Neural crest cell (in vitro differentiated cells): ENCODE results near the gene ATP2C2. TPM values are rescaled to one million over a fixed set of nuclear protein-coding genes. Genes with fewer than 3 reads are reported as not detected.
"Not testable (repeated sequence)": the region's sequence is repeated elsewhere in the genome, so short reads cannot be mapped to it uniquely, and the experiment has no call there.

Experiments
- DNase-seq: peaks from one replicate; pipeline ENCODE4 v3.0.0; 2021; ENCODE audit warnings: low read depth, mixed read lengths, low spot score
- H3K27ac Mint-ChIP-seq: one replicate; pipeline ENCODE4 v1.8.0; 2021; ENCODE audit warnings: mild to moderate bottlenecking, mixed read lengths; ENCODE audit not compliant: unreplicated experiment
- H3K27me3 Mint-ChIP-seq: 2 replicates; pipeline ENCODE4 v1.8.0; 2021; ENCODE audit warnings: low read depth, mild to moderate bottlenecking, mixed read lengths
- H3K36me3 Mint-ChIP-seq: 2 replicates; pipeline ENCODE4 v1.8.0; 2021; ENCODE audit warnings: low read depth, mild to moderate bottlenecking, mixed read lengths
- H3K4me1 Mint-ChIP-seq: 2 replicates; pipeline ENCODE4 v1.8.0; 2021; ENCODE audit warnings: mixed read lengths
- H3K4me3 Mint-ChIP-seq: one replicate; pipeline ENCODE4 v1.8.0; 2021; ENCODE audit warnings: mild to moderate bottlenecking, mixed read lengths
- H3K9me3 Mint-ChIP-seq: 2 replicates; pipeline ENCODE4 v1.8.0; 2021; ENCODE audit warnings: mixed read lengths
- total RNA-seq: library from RNA; stranded (reverse); gene quantifications from 2 replicates; pipeline ENCODE4 v1.2.1, GENCODE V29; 2021
- TF ChIP-seq, protein P1 (sequence below): fragments of 200-600 bp; sonication (generic); conservative IDR thresholded peaks from 2 replicates; pipeline ENCODE4 v1.5.0; 2021; ENCODE audit warnings: antibody characterized with exemption, mild to moderate bottlenecking

ATP2C2 gene
- total RNA-seq, 1 donor from 2014 or later = 0.30 TPM

DNA sequence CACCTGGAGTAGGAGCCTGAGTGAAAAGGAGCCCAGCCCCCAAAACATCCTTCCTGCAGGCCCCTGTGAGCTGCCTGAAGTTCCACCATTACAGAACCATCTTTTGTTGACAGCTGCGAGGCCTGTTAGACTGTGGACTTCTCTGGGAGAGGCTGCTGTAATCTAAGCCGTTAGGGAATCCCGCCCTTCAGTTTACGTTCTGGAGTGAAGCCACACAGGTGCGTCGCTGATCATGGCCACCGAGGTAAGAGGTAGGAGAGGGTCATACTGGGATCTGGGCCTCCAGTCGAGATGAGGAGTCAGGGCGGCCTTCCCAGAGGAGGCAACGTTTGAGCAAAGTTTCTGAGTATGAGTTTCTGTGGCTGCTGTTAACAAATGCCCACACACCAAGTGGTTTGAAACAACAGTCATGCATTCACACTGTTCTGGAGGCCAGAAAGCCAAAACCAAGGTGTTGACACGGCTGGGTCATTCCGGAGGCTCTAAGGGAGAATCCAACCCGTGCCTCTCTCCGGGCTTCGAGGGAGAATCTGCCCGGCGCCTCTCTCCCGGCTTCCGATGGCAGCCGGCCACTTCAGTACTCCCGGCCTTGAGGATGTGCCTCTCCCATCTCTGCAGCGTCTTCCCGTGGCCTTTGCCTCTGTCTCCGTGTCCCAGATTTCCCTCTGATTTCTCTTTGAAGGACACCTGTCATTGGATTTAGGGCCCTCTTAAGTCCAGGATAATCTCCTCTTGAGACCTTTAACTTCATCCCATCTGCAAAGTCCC is 26.6 kb upstream of the ATP2C2 start:
- Mint-ChIP-seq H3K27ac (peak overlapping the region; percentile 92), H3K36me3 (peaks cover 4% of the 10 kb centered on the region), H3K9me3 (peaks cover 6% of the 10 kb centered on the region), H3K4me3 (no peak overlapping the region), H3K4me1 (no peaks in the 10 kb centered on the region), H3K27me3 (no peaks in the 10 kb centered on the region)
- TF ChIP-seq, protein P1, sequence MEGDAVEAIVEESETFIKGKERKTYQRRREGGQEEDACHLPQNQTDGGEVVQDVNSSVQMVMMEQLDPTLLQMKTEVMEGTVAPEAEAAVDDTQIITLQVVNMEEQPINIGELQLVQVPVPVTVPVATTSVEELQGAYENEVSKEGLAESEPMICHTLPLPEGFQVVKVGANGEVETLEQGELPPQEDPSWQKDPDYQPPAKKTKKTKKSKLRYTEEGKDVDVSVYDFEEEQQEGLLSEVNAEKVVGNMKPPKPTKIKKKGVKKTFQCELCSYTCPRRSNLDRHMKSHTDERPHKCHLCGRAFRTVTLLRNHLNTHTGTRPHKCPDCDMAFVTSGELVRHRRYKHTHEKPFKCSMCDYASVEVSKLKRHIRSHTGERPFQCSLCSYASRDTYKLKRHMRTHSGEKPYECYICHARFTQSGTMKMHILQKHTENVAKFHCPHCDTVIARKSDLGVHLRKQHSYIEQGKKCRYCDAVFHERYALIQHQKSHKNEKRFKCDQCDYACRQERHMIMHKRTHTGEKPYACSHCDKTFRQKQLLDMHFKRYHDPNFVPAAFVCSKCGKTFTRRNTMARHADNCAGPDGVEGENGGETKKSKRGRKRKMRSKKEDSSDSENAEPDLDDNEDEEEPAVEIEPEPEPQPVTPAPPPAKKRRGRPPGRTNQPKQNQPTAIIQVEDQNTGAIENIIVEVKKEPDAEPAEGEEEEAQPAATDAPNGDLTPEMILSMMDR = no peak
- DNase-seq = no peak

DNA sequence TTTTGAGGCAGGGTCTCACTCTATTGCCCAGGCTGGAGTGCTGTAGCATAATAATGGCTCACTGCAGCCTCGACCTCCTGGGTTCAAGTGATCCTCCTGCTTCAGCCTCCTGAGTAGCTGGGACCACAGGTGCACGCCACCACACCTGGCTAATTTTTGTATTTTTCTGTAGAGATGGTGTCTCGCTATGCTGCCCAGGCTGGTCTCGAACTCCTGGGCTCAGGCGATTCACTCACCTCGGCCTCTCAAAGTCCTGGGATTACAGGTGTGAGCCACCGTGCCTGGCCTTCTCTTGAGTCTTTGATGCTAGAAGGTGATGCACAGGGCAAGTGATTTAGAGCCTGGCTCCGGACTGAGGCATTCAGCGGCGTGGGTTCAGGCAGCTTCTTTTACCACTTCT is 24.5 kb upstream of the ATP2C2 start:
- H3K36me3 Mint-ChIP-seq, H3K27me3 Mint-ChIP-seq, H3K27ac Mint-ChIP-seq, H3K4me3 Mint-ChIP-seq, DNase-seq, H3K4me1 Mint-ChIP-seq, H3K9me3 Mint-ChIP-seq: not testable (repeated sequence)

DNA sequence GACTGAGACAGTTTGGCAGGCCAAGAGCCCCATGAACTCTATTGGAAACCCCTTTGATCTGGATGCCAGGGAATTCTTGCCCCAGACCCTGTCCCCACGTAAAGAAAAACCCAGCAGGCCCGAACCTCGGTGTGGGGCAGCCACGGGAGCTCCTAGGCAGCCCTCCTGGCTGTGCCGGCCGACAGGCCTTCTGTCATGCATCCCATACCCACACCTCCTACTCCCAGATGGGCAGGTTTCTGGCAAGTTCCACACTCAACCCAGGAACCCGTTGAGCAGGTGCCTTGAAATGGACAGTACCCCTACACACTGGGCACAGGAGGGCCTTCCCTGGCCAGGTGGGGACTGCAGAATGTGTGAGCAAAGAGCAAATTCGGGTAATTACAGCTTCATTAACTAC is 23.6 kb upstream of the ATP2C2 start:
- H3K4me3 Mint-ChIP-seq = no peak overlapping the region
- H3K36me3 Mint-ChIP-seq = no peaks in the 10 kb centered on the region
- TF ChIP-seq, protein P1 = no peak
- no peaks in the 10 kb centered on the region for H3K27me3 Mint-ChIP-seq
- H3K4me1 Mint-ChIP-seq = peaks cover under 1% of the 10 kb centered on the region
- no peaks in the 10 kb centered on the region for H3K9me3 Mint-ChIP-seq
- no peak for DNase-seq
- no peak overlapping the region for H3K27ac Mint-ChIP-seq

DNA sequence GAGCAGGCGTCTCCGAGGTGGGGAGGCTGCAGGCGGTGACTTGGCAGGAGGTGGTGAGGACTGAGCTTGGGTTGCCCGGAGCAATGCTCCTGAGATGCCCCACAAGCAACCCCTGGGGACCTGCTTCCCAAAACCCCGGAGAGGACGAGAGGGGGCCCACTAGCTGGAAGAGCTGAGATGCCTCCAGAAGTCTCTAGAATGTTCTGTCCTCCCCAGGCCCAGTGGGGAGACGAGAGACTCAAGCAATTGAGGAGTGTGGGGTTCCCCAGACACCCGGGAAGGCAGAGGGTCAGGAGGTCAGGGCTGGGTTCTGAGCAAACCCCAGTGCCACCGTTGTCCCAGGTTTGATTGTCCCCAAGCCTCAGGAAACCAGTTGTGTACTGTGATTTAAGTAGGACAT is 21.2 kb upstream of the ATP2C2 start:
- no peak overlapping the region for H3K27ac Mint-ChIP-seq
- no peaks in the 10 kb centered on the region for H3K27me3 Mint-ChIP-seq
- H3K9me3 Mint-ChIP-seq = no peaks in the 10 kb centered on the region
- no peaks in the 10 kb centered on the region for H3K36me3 Mint-ChIP-seq
- H3K4me1 Mint-ChIP-seq = peaks cover 9% of the 10 kb centered on the region
- TF ChIP-seq, protein P1 = no peak
- DNase-seq = no peak
- H3K4me3 Mint-ChIP-seq = no peak overlapping the region

DNA sequence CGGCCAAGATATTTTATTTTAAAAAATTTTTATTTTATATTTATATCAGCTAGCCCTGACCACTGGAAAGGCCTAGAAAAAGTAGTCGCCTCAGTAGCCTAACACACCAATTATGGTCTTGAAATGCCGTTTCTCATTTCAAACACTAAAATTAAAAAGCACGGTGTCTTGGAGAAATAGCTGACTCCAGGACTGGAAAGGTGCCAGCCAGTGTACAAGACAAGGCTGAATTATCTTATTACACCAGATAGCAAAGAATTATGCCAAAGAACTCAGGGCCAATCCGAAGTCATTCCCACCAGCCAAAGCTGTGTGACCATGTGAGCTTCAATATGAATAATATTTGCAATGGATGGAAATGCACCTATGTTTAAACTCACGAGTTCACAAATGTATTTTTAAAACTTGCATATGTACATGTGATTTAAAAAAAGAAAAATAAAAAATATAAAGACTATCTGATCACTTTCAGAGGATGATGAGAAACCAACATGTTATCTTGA is 19.9 kb upstream of the ATP2C2 start:
- no peaks in the 10 kb centered on the region for H3K9me3 Mint-ChIP-seq
- H3K27me3 Mint-ChIP-seq = no peaks in the 10 kb centered on the region
- H3K4me3 Mint-ChIP-seq = no peak overlapping the region
- no peak for DNase-seq
- H3K4me1 Mint-ChIP-seq = peaks cover 9% of the 10 kb centered on the region
- H3K27ac Mint-ChIP-seq = no peak overlapping the region
- TF ChIP-seq, protein P1 = no peak
- H3K36me3 Mint-ChIP-seq = no peaks in the 10 kb centered on the region

DNA sequence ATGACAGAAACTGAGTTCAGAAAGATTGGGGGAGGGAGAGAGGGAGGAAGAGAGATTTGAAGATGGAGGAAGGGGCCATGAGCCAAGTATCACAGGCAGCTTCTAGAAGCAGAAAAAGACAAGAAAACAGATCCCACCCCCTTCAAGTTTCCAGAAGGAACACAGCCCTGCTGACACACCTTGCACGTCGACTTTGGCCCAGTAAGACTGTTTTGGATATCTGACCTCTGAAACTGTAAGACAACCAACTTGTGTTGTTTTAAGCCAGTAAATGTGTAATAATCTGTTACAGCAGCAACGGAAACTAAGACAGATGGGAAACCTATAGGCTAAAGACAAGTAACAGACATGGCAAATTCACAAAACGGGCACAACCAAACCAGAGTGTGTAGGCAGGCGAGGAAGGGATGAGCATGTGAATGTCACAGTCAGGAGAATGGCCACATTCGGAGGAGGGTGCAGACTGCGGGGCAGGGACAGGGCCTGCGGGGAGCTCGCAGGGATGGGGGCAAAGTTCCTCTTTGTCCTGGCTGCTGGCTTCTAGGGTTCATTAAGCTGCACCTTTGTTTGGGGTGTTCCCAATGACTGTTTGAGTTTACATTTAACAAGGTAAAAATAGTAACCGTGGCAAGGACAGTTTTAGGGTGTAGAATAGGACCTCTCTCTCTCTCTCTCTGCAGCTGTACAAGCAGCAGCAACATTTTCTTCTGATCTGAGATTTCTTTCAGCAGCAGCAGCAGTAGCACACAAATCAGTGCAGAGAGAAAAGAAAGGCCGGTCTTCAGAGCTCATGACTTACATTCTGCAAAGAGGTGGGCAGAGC is 18.3 kb upstream of the ATP2C2 start:
- no peak overlapping the region for H3K4me3 Mint-ChIP-seq
- H3K4me1 Mint-ChIP-seq = peaks cover 9% of the 10 kb centered on the region
- TF ChIP-seq, protein P1 = no peak
- no peak for DNase-seq
- no peaks in the 10 kb centered on the region for H3K27me3 Mint-ChIP-seq
- no peak overlapping the region for H3K27ac Mint-ChIP-seq
- H3K9me3 Mint-ChIP-seq = no peaks in the 10 kb centered on the region
- no peaks in the 10 kb centered on the region for H3K36me3 Mint-ChIP-seq
